Spleen (tissue), 7 donors: Measurements from ENCODE around the gene LGALS9C.
"Not testable (repeated sequence)": the region's sequence is repeated elsewhere in the genome, so short reads cannot be mapped to it uniquely, and the experiment has no call there.

Experiments used
- POLR2A ChIP-seq, 3 donors: fragments of 450-650 bp; IDR thresholded peaks; one replicate each; pipeline ENCODE4 v1.5.1; 2017; ENCODE audit warnings: antibody characterized with exemption in 3 of 3, mild to moderate bottlenecking in 1 of 3
- POLR2AphosphoS5 ChIP-seq, 3 donors: sonication (generic); formaldehyde crosslinking; IDR thresholded peaks; one replicate each; pipeline ENCODE4 v1.5.1; 2017; ENCODE audit warnings: antibody characterized with exemption in 3 of 3
- TF ChIP-seq, protein P1 (sequence below), 11 experiments: fragments of 200-600 bp in 7 of 11; fragments of 450-650 bp in 4 of 11; sonication (generic) in 4 of 11; IDR thresholded peaks in 8 of 11; conservative IDR thresholded peaks in 3 of 11; 1 replicate in 7 of 11; 2 replicates in 4 of 11; pipeline versions ENCODE4 v1.4.0 to v1.8.0; 2016 to 2021; ENCODE audit warnings: antibody characterized with exemption in 11 of 11, inconsistent platforms in 4 of 11, mild to moderate bottlenecking in 1 of 11
- donor health status: DM: no; HTN: no; CAD: no; lungs with moderate emphysema.
- donor health status: DM: no; HTN: no; CAD: no.
- donor health status: DM: no; HTN: no; CAD: no.

DNA sequence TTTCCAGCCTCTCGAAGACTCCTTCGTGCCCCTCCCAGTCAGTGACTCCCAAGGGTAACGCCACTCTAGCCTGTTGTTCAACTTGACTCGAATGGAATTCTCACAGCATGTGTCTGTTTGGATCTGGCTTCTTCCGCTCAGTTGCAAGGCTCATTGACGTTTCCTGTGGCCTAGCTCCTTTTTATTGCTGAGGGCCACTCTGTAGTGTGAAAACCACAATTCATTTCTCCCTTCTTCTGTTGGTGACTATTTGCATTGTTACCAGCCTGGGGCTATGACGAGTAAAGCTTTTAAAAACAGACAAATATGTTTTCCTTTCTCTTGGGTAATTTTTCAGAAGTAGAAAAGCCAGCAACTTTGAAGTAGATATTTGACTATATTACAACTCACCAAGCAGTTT is 1.8 kb upstream of the LGALS9C start:
- TF ChIP-seq POLR2A, POLR2AphosphoS5 (IDR thresholded peaks at IDR 0.05): not testable (repeated sequence)
- TF ChIP-seq, protein P1, sequence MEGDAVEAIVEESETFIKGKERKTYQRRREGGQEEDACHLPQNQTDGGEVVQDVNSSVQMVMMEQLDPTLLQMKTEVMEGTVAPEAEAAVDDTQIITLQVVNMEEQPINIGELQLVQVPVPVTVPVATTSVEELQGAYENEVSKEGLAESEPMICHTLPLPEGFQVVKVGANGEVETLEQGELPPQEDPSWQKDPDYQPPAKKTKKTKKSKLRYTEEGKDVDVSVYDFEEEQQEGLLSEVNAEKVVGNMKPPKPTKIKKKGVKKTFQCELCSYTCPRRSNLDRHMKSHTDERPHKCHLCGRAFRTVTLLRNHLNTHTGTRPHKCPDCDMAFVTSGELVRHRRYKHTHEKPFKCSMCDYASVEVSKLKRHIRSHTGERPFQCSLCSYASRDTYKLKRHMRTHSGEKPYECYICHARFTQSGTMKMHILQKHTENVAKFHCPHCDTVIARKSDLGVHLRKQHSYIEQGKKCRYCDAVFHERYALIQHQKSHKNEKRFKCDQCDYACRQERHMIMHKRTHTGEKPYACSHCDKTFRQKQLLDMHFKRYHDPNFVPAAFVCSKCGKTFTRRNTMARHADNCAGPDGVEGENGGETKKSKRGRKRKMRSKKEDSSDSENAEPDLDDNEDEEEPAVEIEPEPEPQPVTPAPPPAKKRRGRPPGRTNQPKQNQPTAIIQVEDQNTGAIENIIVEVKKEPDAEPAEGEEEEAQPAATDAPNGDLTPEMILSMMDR (IDR thresholded peaks at IDR 0.05 in 8 of 11, conservative IDR thresholded peaks at IDR 0.05 in 3 of 11) = not testable (repeated sequence)
